GM18951 (cell line): Measurements from ENCODE around the gene NPRL2.

Source experiments
- POLR2A ChIP-seq: IDR thresholded peaks from 4 replicates; pipeline ENCODE4 v1.6.1; 2011; ENCODE audit warnings: mild to moderate bottlenecking; ENCODE audit not compliant: insufficient read length, insufficient read depth; ENCODE audit errors: extremely low read depth
- in situ Hi-C: fragments of 300-500 bp; cut with MboI; formaldehyde crosslinking; loops from one replicate; pipeline ENCODE4 v1.12.0; 2022; ENCODE audit warnings: low sequenced_read_pairs, mixed read lengths, inconsistent platforms; ENCODE audit not compliant: unreplicated experiment

NPRL2 gene

DNA sequence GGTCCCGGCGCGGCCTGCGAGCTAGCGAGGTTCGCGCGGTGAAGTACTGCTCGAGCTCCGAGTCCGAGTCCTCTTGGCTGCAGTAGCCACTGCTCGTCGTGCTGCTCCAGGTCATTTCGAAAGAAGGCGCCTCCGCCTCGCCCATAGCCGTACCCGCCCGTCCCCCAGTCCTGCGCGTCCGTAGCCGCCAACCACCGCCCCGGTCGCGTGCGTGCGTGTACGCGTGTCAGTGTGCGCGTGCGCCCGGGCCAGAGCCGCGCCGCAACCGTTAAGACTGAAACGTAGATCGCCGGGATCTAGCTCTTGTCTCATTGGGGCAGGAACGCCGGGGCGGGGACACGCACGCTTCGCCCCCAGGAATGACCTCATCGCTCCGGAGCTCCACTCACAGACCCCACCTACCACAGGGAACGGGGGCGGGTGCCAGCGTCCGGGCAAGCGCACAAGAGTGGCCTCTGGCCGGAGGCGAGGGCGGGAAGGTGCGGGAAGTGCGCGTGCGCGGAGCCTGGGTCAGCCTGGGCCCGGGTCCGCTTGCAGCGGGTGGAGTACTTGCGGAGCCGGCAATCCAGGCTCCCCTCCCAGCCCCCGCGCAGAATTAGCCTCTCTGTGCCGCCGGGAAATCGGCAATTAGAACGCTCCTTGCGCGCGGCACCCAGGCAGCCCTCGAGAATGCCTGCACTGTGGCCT lies 13.3 kb downstream of the NPRL2 start:
- peak; percentile 90 for TF ChIP-seq POLR2A
- in situ Hi-C loops: no loop called here

- in situ Hi-C loops: no loop called here
- no peak for TF ChIP-seq POLR2A
These were observed 14.0 kb downstream of the NPRL2 start for GRCh38 chr3:50336452-50337174.

GRCh38 chr3:50334339-50335075 lies 16.1 kb downstream of the NPRL2 start:
- in situ Hi-C loops: no loop called here
- no peak for TF ChIP-seq POLR2A

GRCh38 chr3:50333744-50334328 lies 16.7 kb downstream of the NPRL2 start:
- in situ Hi-C loops: no loop called here
- no peak for TF ChIP-seq POLR2A

GRCh38 chr3:50331364-50331907 lies 19.1 kb downstream of the NPRL2 start:
- in situ Hi-C loops: no loop called here
- TF ChIP-seq POLR2A: no peak

GRCh38 chr3:50330330-50330729 lies 20.2 kb downstream of the NPRL2 start:
- TF ChIP-seq POLR2A: no peak
- in situ Hi-C loops: no loop called here

DNA sequence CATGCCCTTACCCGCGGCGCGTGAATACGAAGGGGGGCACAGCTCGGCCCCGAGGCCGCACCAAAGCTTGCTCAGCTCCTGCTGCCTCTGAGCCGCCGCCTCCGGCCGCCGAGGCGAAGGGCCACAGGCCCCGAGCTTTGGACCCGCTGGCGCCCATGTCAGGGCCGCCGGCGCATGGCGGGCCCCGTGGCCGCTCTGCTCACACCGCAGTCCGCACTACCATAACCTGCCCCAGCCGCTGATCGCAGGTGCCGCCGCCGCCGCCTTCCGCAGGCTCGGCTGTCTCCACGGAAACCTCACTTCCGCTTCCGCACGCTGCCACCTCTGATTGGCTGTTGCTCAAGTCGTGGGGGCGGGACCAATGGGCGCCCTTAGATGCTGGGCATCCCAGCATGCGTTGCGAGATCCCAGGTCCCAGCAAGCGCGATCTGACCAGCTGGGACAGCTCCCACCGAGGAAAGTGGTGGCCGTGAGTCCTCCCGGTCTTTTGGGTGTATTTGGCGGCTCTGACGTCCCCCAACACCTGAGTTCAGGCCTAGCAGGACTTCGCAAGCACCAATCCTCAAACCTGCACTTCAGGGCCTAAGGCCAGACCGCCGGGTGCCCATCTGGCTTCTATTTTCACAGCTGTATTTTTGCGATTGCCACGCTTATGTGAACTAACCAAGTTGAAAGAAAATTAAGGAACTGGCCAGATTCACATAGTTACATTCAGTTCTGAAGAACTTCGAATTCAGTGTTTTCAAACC lies 22.5 kb downstream of the NPRL2 start, which contains the start of gene TUSC2:
Gene TUSC2, minus strand, starts transcription at position 281 of the 749 bp plus-strand sequence. Its CDS starts 124 bp downstream, at position 157.
- in situ Hi-C loops: no loop called here
- peak; percentile 84 for TF ChIP-seq POLR2A

- TF ChIP-seq POLR2A: no peak
- in situ Hi-C loops: no loop called here
These were observed 23.4 kb downstream of the NPRL2 start for GRCh38 chr3:50327129-50327528.

GRCh38 chr3:50326182-50326541 lies 24.4 kb downstream of the NPRL2 start:
- in situ Hi-C loops: no loop called here
- no peak for TF ChIP-seq POLR2A

DNA sequence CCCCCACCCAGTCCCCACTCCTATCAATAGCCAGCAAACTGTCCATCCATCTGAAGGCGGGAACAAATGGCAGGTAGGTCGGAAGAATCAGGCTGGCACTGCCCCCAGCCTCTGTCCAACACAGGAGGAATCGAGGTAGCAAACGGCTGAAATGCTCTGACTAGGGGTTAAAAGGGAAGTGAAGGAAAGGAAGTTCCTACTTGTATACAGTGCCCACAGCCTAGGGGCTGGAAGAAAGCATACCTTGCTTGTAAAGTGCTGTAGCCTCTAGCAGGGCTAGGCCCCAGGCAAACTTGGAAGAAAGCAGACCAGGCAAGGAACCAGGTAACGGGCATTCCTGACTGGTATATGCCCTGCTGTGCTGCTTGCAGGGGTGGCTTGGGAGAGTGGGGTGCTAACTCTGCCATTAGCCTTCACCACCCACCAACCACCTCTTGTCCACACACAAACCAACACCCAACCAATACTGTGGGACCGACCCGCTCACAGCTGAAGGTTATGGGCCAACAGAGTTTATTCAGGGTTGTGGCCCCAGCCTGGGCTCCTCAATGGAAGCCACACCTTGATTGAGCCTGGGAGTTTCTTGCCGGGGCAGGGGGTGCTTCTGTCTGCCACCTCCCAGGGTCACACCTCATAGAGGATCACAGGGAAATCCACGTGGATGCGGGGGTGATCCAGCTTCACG lies 24.9 kb downstream of the NPRL2 start:
- no peak for TF ChIP-seq POLR2A
- in situ Hi-C loops: no loop called here

GRCh38 chr3:50325113-50325480 lies 25.5 kb downstream of the NPRL2 start:
- in situ Hi-C loops: no loop called here
- no peak for TF ChIP-seq POLR2A
